ENCODE data around the gene CCDC159.

CCDC159 gene

GRCh38 chr19:11321191-11322126 is 24.9 kb upstream of the CCDC159 start:
- DNase-seq (ENCODE audit: extremely low read depth, low read depth), result no peak
- no peak for TF ChIP-seq CTCF (IDR thresholded peaks at IDR 0.05; ENCODE audit: low read depth, low read length)

- no peak for TF ChIP-seq CTCF (IDR thresholded peaks at IDR 0.05; ENCODE audit: low read depth, low read length)
- no peak for DNase-seq (ENCODE audit: extremely low read depth, low read depth)
These were observed 23.9 kb upstream of the CCDC159 start for GRCh38 chr19:11322269-11323024.

GRCh38 chr19:11323601-11324078 is 22.7 kb upstream of the CCDC159 start:
- TF ChIP-seq CTCF (IDR thresholded peaks at IDR 0.05; ENCODE audit: low read depth, low read length), result no peak
- no peak for DNase-seq (ENCODE audit: extremely low read depth, low read depth)

GRCh38 chr19:11324079-11324661 is 22.1 kb upstream of the CCDC159 start:
- TF ChIP-seq CTCF (IDR thresholded peaks at IDR 0.05; ENCODE audit: low read depth, low read length), result no peak
- DNase-seq (ENCODE audit: extremely low read depth, low read depth), result peak; percentile 94

- no peak for DNase-seq (ENCODE audit: extremely low read depth, low read depth)
- no peak for TF ChIP-seq CTCF (IDR thresholded peaks at IDR 0.05; ENCODE audit: low read depth, low read length)
These were observed 21.4 kb upstream of the CCDC159 start for GRCh38 chr19:11324748-11325389.

GRCh38 chr19:11325544-11325943 is 20.8 kb upstream of the CCDC159 start:
- TF ChIP-seq CTCF (IDR thresholded peaks at IDR 0.05; ENCODE audit: low read depth, low read length), result no peak
- DNase-seq (ENCODE audit: extremely low read depth, low read depth), result no peak

Data from AG09319 (cell line).